SKM-1 treated with dmso at 0.1 percent for 144 hours (cell line): Measurements from ENCODE around the gene ZCWPW2.
A peak's percentile ranks its signal among the peaks of the same experiment; 100 is the strongest.

Experiments
- DNase-seq: peaks from one replicate; lab custom pipeline; 2025; ENCODE audit not compliant: unreplicated experiment; lab: John Stamatoyannopoulos, UW

ZCWPW2 gene

GRCh38 chr3:28349469-28350000 lies 1.0 kb downstream of the ZCWPW2 start:
- DNase-seq, result no peak

GRCh38 chr3:28376424-28376823 lies 27.9 kb downstream of the ZCWPW2 start:
- peak; percentile 77 for DNase-seq

DNA sequence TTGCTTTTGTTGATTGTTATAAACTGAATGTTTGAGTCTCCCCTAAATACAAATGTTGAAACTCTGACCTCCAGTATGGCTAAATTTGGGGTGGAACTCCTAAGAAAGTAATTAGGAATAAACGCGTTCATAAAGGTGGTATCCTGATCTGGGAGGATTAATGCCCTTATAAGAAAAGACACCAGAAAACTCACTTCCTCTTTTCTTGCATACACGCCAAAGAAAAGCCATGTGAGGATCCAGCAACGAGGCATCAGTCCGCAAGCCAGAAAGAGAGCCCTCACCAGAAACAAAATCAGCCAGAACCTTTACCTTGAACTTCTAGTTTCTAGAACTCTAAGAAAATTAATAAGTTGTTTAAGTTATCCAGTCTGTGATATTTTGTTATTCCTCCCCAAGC lies 37.5 kb downstream of the ZCWPW2 start:
- DNase-seq, result no peak

DNA sequence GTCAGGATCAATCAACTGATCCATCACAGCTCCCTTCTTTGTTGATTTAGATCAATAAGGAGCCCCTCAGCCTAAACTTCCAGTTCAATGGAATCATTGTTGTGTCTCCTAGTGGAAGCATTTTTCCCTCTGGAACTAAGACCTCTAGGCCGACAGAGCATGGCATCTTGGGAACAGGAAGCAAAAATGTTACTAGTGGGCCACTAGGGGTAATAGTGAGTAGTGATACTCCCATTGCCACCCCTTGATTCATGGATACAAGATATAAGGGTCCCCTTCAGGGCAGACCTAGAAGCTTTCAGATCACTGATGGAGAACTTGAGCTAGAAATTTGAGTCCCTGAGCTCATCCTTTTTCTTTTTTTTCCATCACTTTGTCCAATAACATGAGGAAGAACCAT lies 40.5 kb downstream of the ZCWPW2 start:
- no peak for DNase-seq

GRCh38 chr3:28399206-28399605 lies 50.7 kb downstream of the ZCWPW2 start:
- DNase-seq, result no peak

- no peak for DNase-seq
Observed at GRCh38 chr3:28406241-28406640, 57.7 kb downstream of the ZCWPW2 start.

DNA sequence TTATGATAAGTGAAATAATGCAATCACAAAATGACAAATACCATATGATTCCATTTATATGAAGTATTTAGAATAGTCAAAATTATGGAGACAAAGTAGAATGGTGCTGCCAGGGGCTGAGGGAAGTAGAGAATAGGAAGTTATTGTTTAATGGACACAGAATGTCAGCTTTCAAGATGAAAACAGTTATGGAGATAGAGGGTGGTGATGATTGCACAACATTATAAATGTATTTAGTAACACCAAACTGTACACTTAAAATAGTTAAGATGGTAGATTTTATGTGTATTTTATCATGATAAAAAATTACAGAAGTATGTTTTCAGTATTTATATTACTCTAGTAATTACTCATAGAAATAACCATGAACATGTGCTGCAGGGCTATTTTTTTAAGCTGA lies 100.9 kb downstream of the ZCWPW2 start:
- no peak for DNase-seq

DNA sequence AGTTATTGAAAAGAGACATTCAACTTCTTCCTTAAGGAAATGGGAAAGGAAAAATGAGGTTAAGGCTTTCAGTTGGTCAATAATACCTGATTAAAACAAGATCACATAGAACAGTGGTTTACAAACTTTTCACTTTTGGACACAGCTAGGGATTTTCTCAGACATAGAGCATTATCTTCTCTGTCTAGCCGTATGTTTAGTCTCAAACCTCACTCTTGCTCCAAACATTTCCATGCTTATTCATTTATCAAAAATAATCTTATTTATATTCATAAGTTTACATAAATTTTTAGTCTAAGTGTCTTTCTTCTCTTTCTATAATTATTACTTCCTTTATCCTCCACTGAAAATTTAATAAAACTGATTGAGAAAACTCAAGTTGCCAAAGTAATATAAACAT lies 114.3 kb downstream of the ZCWPW2 start:
- DNase-seq, result no peak

DNA sequence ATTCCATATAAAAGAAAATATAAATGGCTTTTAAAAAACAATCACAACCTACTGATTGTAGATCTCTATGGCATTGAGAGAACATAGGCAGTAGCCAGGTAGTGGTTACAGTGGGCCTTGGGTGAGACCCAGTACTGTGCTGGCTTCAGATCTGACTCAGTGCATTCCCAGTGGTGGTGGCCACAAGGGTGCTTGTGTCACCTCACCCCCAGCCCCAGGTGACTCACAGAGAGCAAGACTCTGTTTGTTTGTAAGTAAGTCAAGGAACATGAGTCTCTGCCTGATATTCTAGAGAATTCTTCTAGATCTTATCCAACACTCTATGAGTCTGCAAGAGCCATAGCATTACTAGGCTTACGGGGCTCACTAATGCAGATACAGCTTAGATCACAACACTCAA lies 118.9 kb downstream of the ZCWPW2 start:
- no peak for DNase-seq

DNA sequence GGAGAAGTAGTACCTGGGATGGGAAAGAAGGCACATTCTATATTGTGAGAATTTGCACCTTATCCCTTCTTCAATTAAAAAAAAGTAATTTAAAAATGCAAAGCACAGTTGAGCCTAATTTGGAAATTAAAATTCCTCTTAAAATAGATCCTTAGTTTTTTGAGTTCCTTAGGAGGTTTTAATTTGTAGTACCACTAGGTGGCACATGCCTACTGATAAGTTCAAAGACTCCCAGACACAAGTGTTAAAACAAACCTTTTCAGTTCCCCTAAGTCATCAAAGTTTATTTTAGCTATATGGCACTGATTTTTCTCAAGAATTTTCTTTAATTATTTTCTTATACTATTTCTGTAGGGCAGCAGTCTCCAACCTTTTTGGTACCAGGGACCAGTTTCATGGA lies 127.7 kb downstream of the ZCWPW2 start:
- DNase-seq, result peak; percentile 53

GRCh38 chr3:28476764-28477163 lies 128.2 kb downstream of the ZCWPW2 start:
- DNase-seq, result no peak

DNA sequence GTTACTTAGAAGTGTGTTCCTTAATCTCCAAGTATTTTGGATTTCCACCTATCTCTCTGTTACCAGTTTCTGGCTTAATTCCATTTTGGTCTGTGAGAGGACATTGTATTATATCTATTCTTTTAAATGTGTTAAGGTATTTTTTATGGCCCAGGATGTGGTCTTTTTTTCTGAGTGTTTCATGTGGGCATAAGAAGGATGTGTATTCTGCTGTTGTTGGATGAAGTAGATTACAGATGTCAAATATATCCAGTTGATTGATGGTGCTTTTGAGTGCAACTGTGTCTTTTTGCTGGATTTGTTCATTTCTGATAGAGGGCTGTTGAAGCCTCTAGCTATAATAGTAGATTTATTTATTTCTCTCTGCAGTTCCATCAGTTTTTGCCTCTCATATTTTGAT lies 136.6 kb downstream of the ZCWPW2 start:
- no peak for DNase-seq

GRCh38 chr3:28495301-28495700 lies 146.8 kb downstream of the ZCWPW2 start:
- no peak for DNase-seq

- no peak for DNase-seq
Observed at GRCh38 chr3:28502397-28502937, 153.9 kb downstream of the ZCWPW2 start.

DNA sequence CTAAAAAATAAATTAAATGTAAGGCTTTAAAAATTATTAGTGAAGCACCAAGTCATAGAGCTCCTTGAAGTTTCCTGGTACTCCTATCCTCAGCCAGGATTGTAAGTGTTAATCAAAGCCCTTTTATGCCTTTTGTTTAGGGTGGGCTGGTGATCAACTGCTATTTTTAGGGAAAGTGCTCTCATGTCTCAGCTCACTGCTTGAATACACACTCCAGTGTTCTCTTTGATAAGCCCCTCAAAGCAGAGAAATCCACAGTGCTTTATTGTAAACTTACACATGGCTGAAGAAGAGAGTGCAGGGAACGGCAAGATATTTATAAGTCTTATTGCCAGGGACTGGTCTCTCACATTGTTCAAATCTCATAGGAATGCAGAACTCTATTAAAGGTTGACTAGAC lies 156.5 kb downstream of the ZCWPW2 start:
- DNase-seq, result no peak

GRCh38 chr3:28521663-28522062 lies 173.1 kb downstream of the ZCWPW2 start:
- DNase-seq, result no peak

GRCh38 chr3:28542351-28542750 lies 193.8 kb downstream of the ZCWPW2 start:
- no peak for DNase-seq

GRCh38 chr3:28544236-28544635 lies 195.7 kb downstream of the ZCWPW2 start:
- DNase-seq, result no peak

GRCh38 chr3:28544831-28545230 lies 196.3 kb downstream of the ZCWPW2 start:
- DNase-seq, result no peak

DNA sequence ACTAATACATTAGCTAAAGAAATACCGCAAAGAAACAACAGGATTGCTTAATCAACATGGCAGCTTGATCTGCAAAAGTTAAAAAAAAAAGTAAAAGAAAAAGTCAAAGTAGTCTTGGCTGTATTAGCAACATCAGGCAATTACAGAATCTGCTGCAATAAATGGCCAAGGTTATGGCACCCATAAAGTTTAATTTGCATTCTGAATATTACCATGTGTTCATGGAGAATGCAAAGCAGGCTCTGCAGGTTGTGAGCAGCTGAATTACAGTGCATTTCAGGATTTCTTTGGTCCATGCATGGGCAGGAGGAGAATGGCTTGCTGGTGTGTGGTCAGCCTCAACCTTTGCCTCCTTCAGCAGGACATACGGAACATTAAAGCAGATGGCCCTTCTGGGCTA lies 199.2 kb downstream of the ZCWPW2 start:
- no peak for DNase-seq

- no peak for DNase-seq
Observed at GRCh38 chr3:28553175-28553574, 204.7 kb downstream of the ZCWPW2 start.

GRCh38 chr3:28556195-28556594 lies 207.7 kb downstream of the ZCWPW2 start:
- DNase-seq, result no peak

- no peak for DNase-seq
Observed at GRCh38 chr3:28564211-28564610, 215.7 kb downstream of the ZCWPW2 start.
